Measurements from ENCODE around the gene NEK6. TPM values are rescaled to one million over a fixed set of nuclear protein-coding genes. Genes with fewer than 3 reads are reported as not detected.

The NEK6 gene
- total RNA-seq, 4 donors from 2014 or later, result 14.1 to 21.9 (median 15.1) TPM

DNA sequence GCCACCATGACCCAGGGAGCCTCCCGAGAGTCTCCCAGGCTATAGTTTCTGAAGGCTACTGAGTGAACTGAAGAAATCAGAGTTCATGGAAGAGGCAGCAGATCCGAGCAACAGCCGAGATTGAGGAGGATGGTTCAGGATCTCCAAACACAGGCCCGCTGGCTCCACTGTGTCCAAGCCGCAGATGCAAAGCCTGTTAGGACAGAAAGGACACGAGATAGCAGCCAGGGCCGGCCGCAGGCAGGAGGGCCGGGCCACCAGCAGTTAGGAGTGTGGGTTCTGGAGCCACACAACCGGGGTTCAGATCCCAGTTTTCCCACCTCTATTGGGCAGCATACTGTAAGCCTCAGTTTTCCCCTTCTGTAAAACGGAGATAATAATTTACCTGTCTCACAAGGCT lies 27.7 kb downstream of the NEK6 start:
- Histone ChIP-seq H3K4me1 (peaks cover 59 to 98% (median 96%) of the 10 kb centered on the region in 4 donors), H3K9me3 (no peaks in the 10 kb centered on the region), H3K27ac (replicated peaks in 1 of 4) (peak overlapping the region; percentile 80 to 87 (median 83)), H3K27me3 (no peaks in the 10 kb centered on the region), H3K4me3 (no peak overlapping the region), H3K36me3 (peaks cover 0 to 6% (median 0%) of the 10 kb centered on the region in 4 donors)
- TF ChIP-seq EP300 (IDR thresholded peaks at IDR 0.05), result no peak
- no peak for TF ChIP-seq POLR2AphosphoS5 (IDR thresholded peaks at IDR 0.05)
- no peak for TF ChIP-seq POLR2A (IDR thresholded peaks at IDR 0.05; ENCODE audit: low read depth)
- TF ChIP-seq, protein P1, sequence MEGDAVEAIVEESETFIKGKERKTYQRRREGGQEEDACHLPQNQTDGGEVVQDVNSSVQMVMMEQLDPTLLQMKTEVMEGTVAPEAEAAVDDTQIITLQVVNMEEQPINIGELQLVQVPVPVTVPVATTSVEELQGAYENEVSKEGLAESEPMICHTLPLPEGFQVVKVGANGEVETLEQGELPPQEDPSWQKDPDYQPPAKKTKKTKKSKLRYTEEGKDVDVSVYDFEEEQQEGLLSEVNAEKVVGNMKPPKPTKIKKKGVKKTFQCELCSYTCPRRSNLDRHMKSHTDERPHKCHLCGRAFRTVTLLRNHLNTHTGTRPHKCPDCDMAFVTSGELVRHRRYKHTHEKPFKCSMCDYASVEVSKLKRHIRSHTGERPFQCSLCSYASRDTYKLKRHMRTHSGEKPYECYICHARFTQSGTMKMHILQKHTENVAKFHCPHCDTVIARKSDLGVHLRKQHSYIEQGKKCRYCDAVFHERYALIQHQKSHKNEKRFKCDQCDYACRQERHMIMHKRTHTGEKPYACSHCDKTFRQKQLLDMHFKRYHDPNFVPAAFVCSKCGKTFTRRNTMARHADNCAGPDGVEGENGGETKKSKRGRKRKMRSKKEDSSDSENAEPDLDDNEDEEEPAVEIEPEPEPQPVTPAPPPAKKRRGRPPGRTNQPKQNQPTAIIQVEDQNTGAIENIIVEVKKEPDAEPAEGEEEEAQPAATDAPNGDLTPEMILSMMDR (IDR thresholded peaks at IDR 0.05), result no peak
- WGBS, result 83% methylated on average over 11 of the region's 11 CpGs
- no peak for DNase-seq (ENCODE audit: extremely low spot score)
- intact Hi-C loops (cut with DNase I), result no loop called here

DNA sequence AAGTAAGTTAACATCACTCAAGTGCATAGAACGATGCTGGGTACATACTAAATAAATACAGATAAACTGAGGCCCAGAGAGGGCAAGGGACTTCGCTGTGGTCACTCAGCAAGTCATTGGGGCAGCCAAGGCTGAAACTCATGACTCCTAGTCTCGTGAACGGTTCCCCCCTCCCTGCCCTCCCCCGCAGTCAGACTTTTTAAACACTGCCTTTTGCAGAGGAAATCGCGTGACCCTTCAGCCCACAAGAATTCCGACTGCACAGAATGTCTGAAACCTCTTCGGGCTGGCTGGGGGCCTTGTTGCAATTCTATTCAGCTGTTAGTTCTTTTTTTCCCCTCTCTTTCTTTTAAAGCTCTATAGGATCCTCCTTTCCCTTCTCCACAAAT lies 28.1 kb downstream of the NEK6 start:
- intact Hi-C loops (cut with DNase I), result no loop called here
- Histone ChIP-seq H3K4me3 (no peak overlapping the region), H3K9me3 (no peaks in the 10 kb centered on the region), H3K36me3 (peaks cover 0 to 6% (median 0%) of the 10 kb centered on the region in 4 donors), H3K27ac (replicated peaks in 1 of 4) (peak overlapping the region; percentile 80 to 87 (median 83)), H3K4me1 (peaks cover 57 to 98% (median 96%) of the 10 kb centered on the region in 4 donors), H3K27me3 (no peaks in the 10 kb centered on the region)
- DNase-seq (ENCODE audit: extremely low spot score), result peak; percentile 95
- 18% methylated on average over 9 of the region's 9 CpGs for WGBS
- TF ChIP-seq POLR2A (IDR thresholded peaks at IDR 0.05; ENCODE audit: low read depth) (no peak), POLR2AphosphoS5 (IDR thresholded peaks at IDR 0.05) (peak; percentile 57 to 74)

DNA sequence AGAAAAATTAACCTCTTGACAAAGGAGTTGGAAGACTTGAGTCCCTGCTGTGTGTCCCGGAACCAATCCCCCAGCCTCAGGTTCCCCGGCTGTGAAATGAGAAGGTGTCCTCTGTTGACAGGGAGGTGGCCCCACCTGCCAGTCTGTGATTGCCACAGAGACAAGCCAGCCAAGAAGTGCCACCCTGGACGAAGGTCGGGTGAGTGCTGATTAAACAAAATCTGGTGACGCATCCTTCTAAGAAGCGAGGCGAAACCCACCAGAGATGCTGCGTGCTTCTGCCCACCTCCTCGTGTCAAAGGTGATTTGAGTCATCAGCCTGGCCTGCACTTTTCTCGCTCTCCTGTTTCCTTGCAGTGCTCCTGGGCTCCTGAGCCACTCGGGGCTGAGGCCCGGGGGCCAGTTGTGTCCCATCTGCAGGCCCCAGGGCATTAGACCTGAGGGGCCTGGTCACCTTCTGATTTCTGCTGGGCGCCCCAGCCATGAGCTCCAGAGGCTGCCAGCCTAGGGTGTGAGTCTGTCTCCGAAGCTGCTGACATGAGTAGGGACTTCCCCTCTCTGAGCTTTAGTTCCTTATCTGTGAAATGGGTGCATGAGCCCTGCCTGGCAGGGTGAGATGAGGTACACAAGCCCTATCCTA lies 28.7 kb downstream of the NEK6 start:
- intact Hi-C loops (cut with DNase I), result no loop called here
- TF ChIP-seq POLR2AphosphoS5 (IDR thresholded peaks at IDR 0.05) (no peak), POLR2A (IDR thresholded peaks at IDR 0.05; ENCODE audit: low read depth) (no peak), EP300 (IDR thresholded peaks at IDR 0.05) (no peak)
- TF ChIP-seq, protein P1 (IDR thresholded peaks at IDR 0.05), result no peak
- Histone ChIP-seq H3K9me3 (no peaks in the 10 kb centered on the region), H3K4me3 (no peak overlapping the region), H3K27ac (replicated peaks in 1 of 4) (peak overlapping the region; percentile 80 to 87 (median 83)), H3K27me3 (no peaks in the 10 kb centered on the region), H3K36me3 (peaks cover 0 to 6% (median 0%) of the 10 kb centered on the region in 4 donors), H3K4me1 (peaks cover 54 to 98% (median 96%) of the 10 kb centered on the region in 4 donors)
- no peak for DNase-seq (ENCODE audit: extremely low spot score)
- 65% methylated on average over 14 of the region's 14 CpGs for WGBS

DNA sequence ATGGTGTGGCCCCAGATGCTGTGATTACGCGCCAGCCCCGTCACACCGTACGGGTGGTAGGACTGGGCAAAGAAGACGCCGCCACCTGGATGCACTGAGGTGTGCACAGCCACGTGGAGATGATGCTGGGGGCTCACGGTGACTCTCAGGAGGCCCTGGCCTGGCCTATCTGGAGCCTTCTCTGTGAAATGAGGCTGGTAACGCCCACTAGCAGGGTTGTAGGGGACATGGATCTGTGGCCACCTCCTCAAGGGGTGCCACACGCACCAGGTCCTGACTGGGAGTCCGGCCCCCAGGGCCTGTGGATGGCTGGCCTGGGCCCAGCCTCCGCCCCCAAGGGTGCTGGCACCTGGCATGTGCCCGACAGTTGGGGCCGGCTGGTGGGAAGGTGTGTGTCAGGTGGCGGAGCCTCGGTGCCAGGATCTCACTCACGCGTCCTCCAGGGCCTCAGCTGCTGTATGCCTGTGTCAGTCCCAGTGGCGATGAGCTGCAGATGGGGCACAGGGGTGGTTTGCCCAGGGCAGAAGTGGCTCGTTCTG lies 32.4 kb downstream of the NEK6 start:
- no peak overlapping the region for H3K4me3 ChIP-seq
- intact Hi-C loops (cut with DNase I), result no loop called here
- TF ChIP-seq, protein P1 (IDR thresholded peaks at IDR 0.05), result no peak
- TF ChIP-seq EP300 (IDR thresholded peaks at IDR 0.05), result no peak
- TF ChIP-seq POLR2A (IDR thresholded peaks at IDR 0.05; ENCODE audit: low read depth), result no peak
- no peak for TF ChIP-seq POLR2AphosphoS5 (IDR thresholded peaks at IDR 0.05)
- H3K9me3 ChIP-seq, result no peaks in the 10 kb centered on the region
- peak overlapping the region in 3 of 4 donors; percentile 45 to 59 (median 47) for H3K27ac ChIP-seq (replicated peaks in 1 of 4)
- DNase-seq (ENCODE audit: extremely low spot score), result no peak
- peaks cover 48 to 98% (median 95%) of the 10 kb centered on the region in 4 donors for H3K4me1 ChIP-seq
- H3K36me3 ChIP-seq, result peaks cover 0 to 6% (median 0%) of the 10 kb centered on the region in 4 donors
- WGBS, result 80% methylated on average over 8 of the region's 21 CpGs
- H3K27me3 ChIP-seq, result no peaks in the 10 kb centered on the region

DNA sequence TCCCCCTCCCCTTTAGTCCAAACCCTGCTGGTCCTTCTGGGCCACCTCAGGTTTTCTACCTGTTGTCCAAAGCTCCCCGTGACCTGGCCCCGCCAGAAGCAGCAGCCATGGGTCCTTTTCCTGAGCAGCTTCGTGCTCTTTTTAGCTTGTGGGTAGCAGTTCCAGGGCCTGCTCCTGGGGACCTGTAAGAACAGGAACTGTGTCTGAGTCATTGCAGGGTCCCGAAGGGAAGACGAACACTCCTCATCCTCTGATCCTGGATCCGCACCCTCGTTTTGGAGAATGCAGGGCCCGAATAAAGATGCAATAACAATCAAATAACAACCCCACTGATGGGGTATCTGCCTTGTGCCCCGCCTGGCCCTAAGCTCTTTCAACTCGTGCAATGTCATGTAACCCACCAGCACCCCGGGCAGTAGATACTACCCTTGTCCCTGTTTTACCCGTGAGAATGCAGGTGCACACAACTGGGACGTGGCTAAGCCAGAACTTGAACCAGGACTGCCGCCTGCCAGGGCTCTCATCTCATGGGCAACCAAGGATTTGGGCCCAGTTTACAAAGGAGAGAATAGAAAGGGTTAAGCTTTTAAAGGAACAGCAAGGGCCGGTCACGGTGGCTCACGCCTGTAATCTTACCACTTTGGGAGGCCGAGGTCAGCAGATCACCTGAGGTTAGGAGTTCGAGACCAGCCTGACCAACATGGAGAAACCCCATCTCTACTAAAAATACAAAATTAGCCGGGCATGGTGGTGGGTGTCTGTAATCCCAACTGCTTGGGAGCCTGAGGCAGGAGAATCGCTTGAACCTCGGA lies 33.2 kb downstream of the NEK6 start:
- DNase-seq (ENCODE audit: extremely low spot score), result no peak
- no peak overlapping the region for H3K4me3 ChIP-seq
- intact Hi-C loops (cut with DNase I), result no loop called here
- H3K27ac ChIP-seq (replicated peaks in 1 of 4), result peak overlapping the region; percentile 2 to 59 (median 50)
- TF ChIP-seq POLR2AphosphoS5 (IDR thresholded peaks at IDR 0.05) (no peak), POLR2A (IDR thresholded peaks at IDR 0.05; ENCODE audit: low read depth) (no peak), EP300 (IDR thresholded peaks at IDR 0.05) (no peak)
- TF ChIP-seq, protein P1 (IDR thresholded peaks at IDR 0.05), result no peak
- H3K4me1 ChIP-seq, result peaks cover 50 to 98% (median 95%) of the 10 kb centered on the region in 4 donors
- peaks cover 0 to 6% (median 0%) of the 10 kb centered on the region in 4 donors for H3K36me3 ChIP-seq
- WGBS, result 83% methylated on average over 17 of the region's 22 CpGs
- H3K27me3 ChIP-seq, result no peaks in the 10 kb centered on the region
- no peaks in the 10 kb centered on the region for H3K9me3 ChIP-seq

All from esophagus muscularis mucosa (tissue), 4 donors.